ENCODE measurements around the gene IGF1R. TPM values are rescaled to one million over a fixed set of nuclear protein-coding genes. Genes with fewer than 3 reads are reported as not detected.

Gene IGF1R
- total RNA-seq, 1 donor from 2014 or later, result 23.5 TPM

DNA sequence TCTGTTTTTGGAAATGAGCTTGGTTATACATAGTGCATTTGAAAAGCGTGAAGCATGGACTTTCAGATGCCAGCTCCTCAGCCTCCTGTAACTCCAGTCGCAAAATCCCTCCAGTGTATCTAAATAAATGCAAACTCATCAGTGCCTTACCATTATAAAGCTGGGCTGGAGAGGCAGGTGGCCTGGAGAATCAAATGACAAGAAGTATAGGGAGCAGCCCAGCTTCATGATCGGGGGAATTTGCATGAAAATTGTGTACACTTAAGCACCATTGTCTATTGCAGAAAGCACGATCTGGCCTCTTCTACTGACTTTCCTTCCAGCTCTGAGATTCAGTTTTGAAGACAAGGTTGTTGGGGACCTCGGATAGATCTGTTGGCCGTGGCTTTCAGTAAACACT, 71.7 kb downstream of the IGF1R start:
- H3K4me1 ChIP-seq, result peaks cover 34% of the 10 kb centered on the region
- H3K27ac Mint-ChIP-seq, result no peak overlapping the region

DNA sequence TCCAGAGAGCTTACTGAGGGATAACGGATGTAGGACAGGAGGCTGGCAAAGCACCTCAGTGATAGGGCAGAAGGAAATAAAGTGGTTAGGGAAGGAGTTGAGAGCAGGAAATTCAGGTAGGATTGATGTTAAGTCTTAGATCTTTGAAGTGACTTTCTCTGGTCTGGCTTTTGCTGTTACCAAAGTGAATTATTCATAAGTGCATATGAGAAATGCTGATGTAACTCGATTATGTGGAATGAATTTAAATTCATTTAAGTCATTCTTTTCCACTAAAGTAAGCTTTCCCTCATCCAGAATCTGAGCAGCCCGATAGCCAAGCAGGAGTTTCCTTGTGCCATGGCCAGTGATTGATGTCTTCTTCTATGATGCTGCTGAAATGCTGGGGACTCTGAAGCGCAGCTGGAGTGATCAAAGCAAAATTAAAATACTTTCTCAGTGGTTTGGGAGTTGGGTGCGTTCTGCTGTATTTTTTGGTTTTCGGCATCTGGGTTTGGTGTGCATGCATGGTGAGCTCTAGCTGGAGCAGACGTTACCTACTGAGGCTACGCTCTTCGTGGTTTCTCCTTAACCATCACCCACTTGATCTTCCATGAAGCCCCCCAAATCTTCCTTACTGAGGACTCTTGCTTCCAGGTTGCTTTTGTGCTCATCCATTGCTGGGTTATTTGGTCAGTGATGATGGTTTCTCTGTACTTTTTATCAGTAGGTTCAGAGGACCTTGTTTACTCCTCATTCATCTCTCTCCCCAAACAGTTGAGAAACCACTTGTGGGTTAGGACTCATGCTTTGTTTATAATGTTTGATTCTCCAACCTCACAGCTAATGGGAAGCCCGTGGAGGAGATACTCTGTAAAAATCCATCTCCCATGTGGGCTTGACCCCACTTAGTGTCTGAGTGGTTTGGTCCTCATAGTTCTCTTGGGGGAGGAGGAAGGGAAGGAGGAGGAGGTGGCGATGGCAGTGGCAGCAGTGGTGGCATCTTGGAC, 72.5 kb downstream of the IGF1R start:
- TF ChIP-seq CTCF (IDR thresholded peaks at IDR 0.05), result no peak
- TF ChIP-seq EZH2phosphoT487 (IDR thresholded peaks at IDR 0.05), result no peak
- no peak for TF ChIP-seq EZH2 (IDR thresholded peaks at IDR 0.05)
- H3K4me2 ChIP-seq, result no peak overlapping the region
- Mint-ChIP-seq H3K4me1 (peaks cover 36% of the 10 kb centered on the region), H3K27ac (no peak overlapping the region), H3K9me3 (peaks cover 12% of the 10 kb centered on the region), H3K36me3 (peaks cover 21% of the 10 kb centered on the region), H3K27me3 (ENCODE audit: insufficient read depth, low read depth) (no peaks in the 10 kb centered on the region), H3K4me3 (no peak overlapping the region)
- peaks cover 98% of the 10 kb centered on the region for H4K20me1 ChIP-seq (ENCODE audit: low read depth)
- H3K4me3 ChIP-seq, result no peak overlapping the region
- H3K36me3 ChIP-seq, result no peaks in the 10 kb centered on the region
- no peak for DNase-seq (ENCODE audit: low spot score)
- no peaks in the 10 kb centered on the region for H3K9me3 ChIP-seq (ENCODE audit: low read depth)
- peaks cover 27% of the 10 kb centered on the region for H3K4me1 ChIP-seq
- no peak overlapping the region for H3K9ac ChIP-seq
- H3K27me3 ChIP-seq, result no peaks in the 10 kb centered on the region
- no peaks in the 10 kb centered on the region for H3F3A ChIP-seq (ENCODE audit: low read depth)
- no peak overlapping the region for H2AFZ ChIP-seq (replicated peaks)
- H3K27ac ChIP-seq, result no peak overlapping the region
- peaks cover 100% of the 10 kb centered on the region for H3K79me2 ChIP-seq (ENCODE audit: low read depth)

More for the DNA sequence above, 71.7 kb downstream of the IGF1R start:
- H2AFZ ChIP-seq (replicated peaks), result no peak overlapping the region
- H3F3A ChIP-seq (ENCODE audit: low read depth), result no peaks in the 10 kb centered on the region
- no peaks in the 10 kb centered on the region for H3K9me3 ChIP-seq (ENCODE audit: low read depth)
- peaks cover 12% of the 10 kb centered on the region for H3K9me3 Mint-ChIP-seq
- H3K79me2 ChIP-seq (ENCODE audit: low read depth), result peaks cover 100% of the 10 kb centered on the region
- H3K9ac ChIP-seq, result no peak overlapping the region
- H3K4me1 Mint-ChIP-seq, result peaks cover 43% of the 10 kb centered on the region
- TF ChIP-seq EZH2 (IDR thresholded peaks at IDR 0.05) (no peak), CTCF (IDR thresholded peaks at IDR 0.05) (no peak), EZH2phosphoT487 (IDR thresholded peaks at IDR 0.05) (no peak)
- H3K4me3 Mint-ChIP-seq, result no peak overlapping the region
- no peak overlapping the region for H3K27ac ChIP-seq
- H3K36me3 ChIP-seq, result no peaks in the 10 kb centered on the region
- peaks cover 99% of the 10 kb centered on the region for H4K20me1 ChIP-seq (ENCODE audit: low read depth)
- peaks cover 17% of the 10 kb centered on the region for H3K36me3 Mint-ChIP-seq
- H3K4me2 ChIP-seq, result no peak overlapping the region
- no peaks in the 10 kb centered on the region for H3K27me3 Mint-ChIP-seq (ENCODE audit: insufficient read depth, low read depth)
- no peak for DNase-seq (ENCODE audit: low spot score)
- no peak overlapping the region for H3K4me3 ChIP-seq
- H3K27me3 ChIP-seq, result no peaks in the 10 kb centered on the region

- H4K20me1 ChIP-seq (ENCODE audit: low read depth), result peaks cover 98% of the 10 kb centered on the region
- TF ChIP-seq CTCF (IDR thresholded peaks at IDR 0.05) (no peak), EZH2 (IDR thresholded peaks at IDR 0.05) (no peak), EZH2phosphoT487 (IDR thresholded peaks at IDR 0.05) (no peak)
Observed at GRCh38 chr15:98722209-98722608, 73.9 kb downstream of the IGF1R start.

More at GRCh38 chr15:98722209-98722608, 73.9 kb downstream of the IGF1R start:
- no peak for DNase-seq (ENCODE audit: low spot score)
- H3K27me3 ChIP-seq, result no peaks in the 10 kb centered on the region
- H2AFZ ChIP-seq (replicated peaks), result no peak overlapping the region
- H3K79me2 ChIP-seq (ENCODE audit: low read depth), result peaks cover 98% of the 10 kb centered on the region
- Mint-ChIP-seq H3K27me3 (ENCODE audit: insufficient read depth, low read depth) (no peaks in the 10 kb centered on the region), H3K4me3 (no peak overlapping the region), H3K4me1 (peaks cover 35% of the 10 kb centered on the region), H3K36me3 (peaks cover 24% of the 10 kb centered on the region), H3K9me3 (peaks cover 12% of the 10 kb centered on the region), H3K27ac (no peak overlapping the region)
- H3K9me3 ChIP-seq (ENCODE audit: low read depth), result no peaks in the 10 kb centered on the region
- H3K4me1 ChIP-seq, result peaks cover 29% of the 10 kb centered on the region
- H3K4me3 ChIP-seq, result no peak overlapping the region
- no peak overlapping the region for H3K9ac ChIP-seq
- no peak overlapping the region for H3K4me2 ChIP-seq
- H3K27ac ChIP-seq, result no peak overlapping the region
- H3F3A ChIP-seq (ENCODE audit: low read depth), result peaks cover 4% of the 10 kb centered on the region
- H3K36me3 ChIP-seq, result no peaks in the 10 kb centered on the region

Measured in neural progenitor cell (in vitro differentiated cells).